Prostate gland (tissue), 2 donors: ENCODE results near the gene IVD. TPM values are rescaled to one million over a fixed set of nuclear protein-coding genes. Genes with fewer than 3 reads are reported as not detected.
"Not testable (repeated sequence)": the region's sequence is repeated elsewhere in the genome, so short reads cannot be mapped to it uniquely, and the experiment has no call there.

Source experiments
- DNase-seq: peaks from one replicate; pipeline ENCODE4 v3.0.0-alpha.2; 2019; ENCODE audit warnings: low spot score
- H3K27ac ChIP-seq, 2 donors: fragments of 200-600 bp; sonication (generic); 2 replicates each; pipeline ENCODE4 v1.5.1; 2017 to 2019
- H3K27me3 ChIP-seq: fragments of 200-600 bp; sonication (generic); replicated peaks from 2 replicates; pipeline ENCODE4 v1.5.1; 2019; ENCODE audit not compliant: insufficient read depth
- H3K36me3 ChIP-seq, 2 donors: fragments of 200-600 bp; sonication (generic); 1 replicate in 1 of 2; 2 replicates in 1 of 2; pipeline versions ENCODE4 v1.5.1 to v1.8.1; 2017 to 2019
- H3K4me1 ChIP-seq: fragments of 200-600 bp; sonication (generic); replicated peaks from 2 replicates; pipeline ENCODE4 v1.5.1; 2019
- H3K4me3 ChIP-seq, 2 donors: fragments of 200-600 bp; sonication (generic); 2 replicates each; pipeline ENCODE4 v1.5.1; 2017 to 2019
- H3K9me3 ChIP-seq: fragments of 200-600 bp; sonication (generic); 2 replicates; pipeline ENCODE4 v1.5.1; 2017
- CTCF ChIP-seq, 4 experiments: fragments of 200-600 bp in 2 of 4; fragments of 450-650 bp in 2 of 4; sonication (generic) in 2 of 4; IDR thresholded peaks; 1 replicate in 3 of 4; 2 replicates in 1 of 4; pipeline ENCODE4 v1.5.1; 2016 to 2019; ENCODE audit warnings: antibody characterized with exemption in 4 of 4, mild to moderate bottlenecking in 2 of 4, moderate library complexity in 2 of 4
- POLR2A ChIP-seq: fragments of 450-650 bp; IDR thresholded peaks from one replicate; pipeline ENCODE4 v1.6.1; 2016; ENCODE audit warnings: antibody characterized with exemption, mild to moderate bottlenecking
- POLR2AphosphoS5 ChIP-seq: sonication (generic); formaldehyde crosslinking; IDR thresholded peaks from one replicate; pipeline ENCODE4 v1.6.1; 2017; ENCODE audit warnings: antibody characterized with exemption
- WGBS: methylation state at CpG from one replicate; pipeline ENCODE4 v1.1.5; 2018; 5-methylcytosine and 5-hydroxymethylcytosine counted together
- intact Hi-C: fragments of 100-400 bp; cut with DNase I; formaldehyde crosslinking; loops from one replicate; pipeline ENCODE4 v1.14.2; 2022
- total RNA-seq, 2 donors: library from RNA; depleted of rRNA; stranded (reverse); fragments of >200 nt; gene quantifications; one replicate each; pipeline ENCODE4 v1.1.0, GENCODE V29; 2016

Gene IVD
- total RNA-seq, 2 donors from 2014 or later, result 112 to 115 TPM

GRCh38 chr15:40450047-40450446 is 44.5 kb downstream of the IVD start:
- WGBS, result 68% methylated on average over 2 of the region's 2 CpGs
- H3K9me3 ChIP-seq, result no peaks in the 10 kb centered on the region
- no peak overlapping the region for H3K27ac ChIP-seq
- no peak overlapping the region for H3K4me3 ChIP-seq
- no peaks in the 10 kb centered on the region for H3K36me3 ChIP-seq
- H3K4me1 ChIP-seq, result peaks cover 7% of the 10 kb centered on the region
- H3K27me3 ChIP-seq, result no peaks in the 10 kb centered on the region
- no peak for DNase-seq
- TF ChIP-seq CTCF (IDR thresholded peaks at IDR 0.05), result no peak
- no peak for TF ChIP-seq POLR2AphosphoS5
- no peak for TF ChIP-seq POLR2A
- intact Hi-C loops, result no loop called here

GRCh38 chr15:40451527-40452158 is 46.0 kb downstream of the IVD start:
- Histone ChIP-seq H3K27me3 (no peaks in the 10 kb centered on the region), H3K27ac (no peak overlapping the region), H3K36me3 (no peaks in the 10 kb centered on the region), H3K4me3 (no peak overlapping the region), H3K9me3 (no peaks in the 10 kb centered on the region), H3K4me1 (no peaks in the 10 kb centered on the region)
- intact Hi-C loops, result no loop called here
- 88% methylated on average over 3 of the region's 3 CpGs for WGBS
- no peak for DNase-seq
- TF ChIP-seq CTCF (IDR thresholded peaks at IDR 0.05) (no peak), POLR2AphosphoS5 (no peak), POLR2A (no peak)

GRCh38 chr15:40452296-40453090 is 46.9 kb downstream of the IVD start:
- TF ChIP-seq CTCF (IDR thresholded peaks at IDR 0.05) (no peak), POLR2AphosphoS5 (no peak), POLR2A (no peak)
- no peak for DNase-seq
- H3K4me3 ChIP-seq, result no peak overlapping the region
- intact Hi-C loops, result no loop called here
- WGBS, result 86% methylated on average over 11 of the region's 11 CpGs
- H3K36me3 ChIP-seq, result no peaks in the 10 kb centered on the region
- no peaks in the 10 kb centered on the region for H3K4me1 ChIP-seq
- no peaks in the 10 kb centered on the region for H3K27me3 ChIP-seq
- no peaks in the 10 kb centered on the region for H3K9me3 ChIP-seq
- no peak overlapping the region for H3K27ac ChIP-seq

GRCh38 chr15:40453941-40454340 is 48.3 kb downstream of the IVD start:
- H3K36me3 ChIP-seq, DNase-seq, H3K9me3 ChIP-seq, H3K27me3 ChIP-seq, H3K27ac ChIP-seq, H3K4me3 ChIP-seq, H3K4me1 ChIP-seq, intact Hi-C loops: not testable (repeated sequence)
- 85% methylated on average over 3 of the region's 3 CpGs for WGBS

- H3K4me1 ChIP-seq, result no peaks in the 10 kb centered on the region
- no peak overlapping the region for H3K4me3 ChIP-seq
- no peak for TF ChIP-seq CTCF (IDR thresholded peaks at IDR 0.05)
- TF ChIP-seq POLR2A, result no peak
- TF ChIP-seq POLR2AphosphoS5, result no peak
- WGBS, result 46% methylated on average over 9 of the region's 9 CpGs
- H3K36me3 ChIP-seq, result no peaks in the 10 kb centered on the region
- H3K27me3 ChIP-seq, result no peaks in the 10 kb centered on the region
- no peak overlapping the region for H3K27ac ChIP-seq
- no peaks in the 10 kb centered on the region for H3K9me3 ChIP-seq
- no peak for DNase-seq
- intact Hi-C loops, result no loop called here
Observed at GRCh38 chr15:40454904-40455391, 49.4 kb downstream of the IVD start.
